MM.1S (cell line): ENCODE data around the gene CNOT2.

ENCODE experiments used
- CTCF ChIP-seq: fragments of 300-600 bp; sonication (generic); IDR thresholded peaks from 2 replicates; pipeline ENCODE4 v1.5.1; 2016; ENCODE audit warnings: antibody characterized with exemption, low read length, mixed read lengths
- EZH2 ChIP-seq: fragments of 300-600 bp; sonication (generic); optimal IDR thresholded peaks from 2 replicates; pipeline ENCODE3; 2017; ENCODE audit warnings: low read depth, mild to moderate bottlenecking, antibody characterized with exemption, low read length, mixed read lengths

- TF ChIP-seq CTCF (no peak), EZH2 (no peak)
Measured at GRCh38 chr12:70338531-70338930, 95.3 kb downstream of the CNOT2 start.
